PC-9 (cell line): ENCODE measurements around the gene SLC25A1. TPM values are rescaled to one million over a fixed set of nuclear protein-coding genes. Genes with fewer than 3 reads are reported as not detected.
A peak's percentile ranks its signal among the peaks of the same experiment; 100 is the strongest.

Experiments
- BruUV-seq: library from RNA; stranded (reverse); fragments of 400-500 nt; replicated peaks from 2 replicates; lab custom pipeline; 2021; lab: Mats Ljungman, UMichigan
- CTCF ChIA-PET: fragments of 300-600 bp; sonication (Branson Sonifier 250); formaldehyde crosslinking; loops from one replicate; lab custom pipeline; 2022; ENCODE audit warnings: antibody characterized with exemption; lab: Charles Lee
- POLR2A ChIA-PET: fragments of 300-600 bp; sonication (Branson Sonifier 250); formaldehyde crosslinking; loops from one replicate; lab custom pipeline; 2022; ENCODE audit warnings: antibody characterized with exemption; ENCODE audit not compliant: unreplicated experiment; lab: Charles Lee
- DNase-seq, 2 experiments: peaks; one replicate each; pipeline versions ENCODE4 v3.0.0 to v3.0.0-alpha.2; 2015 to 2022; ENCODE audit warnings: mixed read lengths in 1 of 2
- H2AFZ ChIP-seq: fragments of 200-600 bp; sonication (generic); 2 replicates; pipeline ENCODE4 v1.8.1; 2017; ENCODE audit warnings: antibody characterized with exemption
- H3F3A ChIP-seq: fragments of 200-600 bp; sonication (generic); 2 replicates; pipeline ENCODE4 v1.8.1; 2017; ENCODE audit warnings: antibody characterized with exemption, mild to moderate bottlenecking, low read depth; ENCODE audit not compliant: insufficient read depth
- H3K27ac ChIP-seq: fragments of 200-600 bp; sonication (generic); 2 replicates; pipeline ENCODE4 v1.6.1; 2016; ENCODE audit warnings: mixed run types
- H3K27me3 ChIP-seq: fragments of 200-600 bp; sonication (generic); 2 replicates; pipeline ENCODE4 v1.6.1; 2016; ENCODE audit warnings: low read depth, mixed run types; ENCODE audit not compliant: insufficient read depth
- H3K36me3 ChIP-seq: fragments of 200-600 bp; sonication (generic); 2 replicates; pipeline ENCODE4 v1.6.1; 2016; ENCODE audit warnings: low read depth, mixed run types
- H3K4me1 ChIP-seq: fragments of 200-600 bp; sonication (generic); replicated peaks from 2 replicates; pipeline ENCODE4 v1.6.1; 2016; ENCODE audit warnings: mixed run types; ENCODE audit not compliant: insufficient read depth
- H3K4me2 ChIP-seq: fragments of 200-600 bp; sonication (generic); 2 replicates; pipeline ENCODE4 v1.6.1; 2017; ENCODE audit warnings: mixed run types
- H3K4me3 ChIP-seq: fragments of 200-600 bp; sonication (generic); 2 replicates; pipeline ENCODE4 v1.6.1; 2016; ENCODE audit warnings: mixed run types
- H3K79me2 ChIP-seq: fragments of 200-600 bp; sonication (generic); 2 replicates; pipeline ENCODE4 v1.6.1; 2017; ENCODE audit warnings: low read depth, mixed run types
- H3K9me2 ChIP-seq: fragments of 200-600 bp; sonication (generic); 2 replicates; pipeline ENCODE4 v1.8.1; 2017; ENCODE audit warnings: mild to moderate bottlenecking; ENCODE audit not compliant: insufficient read depth
- H3K9me3 ChIP-seq: fragments of 200-600 bp; sonication (generic); 2 replicates; pipeline ENCODE4 v1.8.1; 2016; ENCODE audit warnings: low read depth; ENCODE audit not compliant: insufficient read depth
- H4K20me1 ChIP-seq: fragments of 200-600 bp; sonication (generic); 2 replicates; pipeline ENCODE4 v1.8.1; 2017; ENCODE audit not compliant: insufficient read depth
- EZH2 ChIP-seq: fragments of 200-600 bp; sonication (generic); IDR thresholded peaks from 2 replicates; pipeline ENCODE4 v1.8.0; 2017; ENCODE audit warnings: antibody characterized with exemption, low read depth
- intact Hi-C: fragments of 100-400 bp; cut with micrococcal nuclease; formaldehyde crosslinking; loops from one replicate; pipeline ENCODE4 v1.10.0; 2022; ENCODE audit not compliant: unreplicated experiment
- total RNA-seq: library from RNA; stranded (reverse); gene quantifications from 2 replicates; pipeline ENCODE4 v1.2.3, GENCODE V29; 2021
- TF ChIP-seq, protein P1 (sequence below): fragments of 200-600 bp; sonication (generic); conservative IDR thresholded peaks from 2 replicates; pipeline ENCODE4 v1.6.1; 2017; ENCODE audit warnings: mixed run types, antibody characterized with exemption, mild to moderate bottlenecking, moderate library complexity

SLC25A1 gene
- total RNA-seq, 1 experiment from 2014 or later, result 79.9 TPM

DNA sequence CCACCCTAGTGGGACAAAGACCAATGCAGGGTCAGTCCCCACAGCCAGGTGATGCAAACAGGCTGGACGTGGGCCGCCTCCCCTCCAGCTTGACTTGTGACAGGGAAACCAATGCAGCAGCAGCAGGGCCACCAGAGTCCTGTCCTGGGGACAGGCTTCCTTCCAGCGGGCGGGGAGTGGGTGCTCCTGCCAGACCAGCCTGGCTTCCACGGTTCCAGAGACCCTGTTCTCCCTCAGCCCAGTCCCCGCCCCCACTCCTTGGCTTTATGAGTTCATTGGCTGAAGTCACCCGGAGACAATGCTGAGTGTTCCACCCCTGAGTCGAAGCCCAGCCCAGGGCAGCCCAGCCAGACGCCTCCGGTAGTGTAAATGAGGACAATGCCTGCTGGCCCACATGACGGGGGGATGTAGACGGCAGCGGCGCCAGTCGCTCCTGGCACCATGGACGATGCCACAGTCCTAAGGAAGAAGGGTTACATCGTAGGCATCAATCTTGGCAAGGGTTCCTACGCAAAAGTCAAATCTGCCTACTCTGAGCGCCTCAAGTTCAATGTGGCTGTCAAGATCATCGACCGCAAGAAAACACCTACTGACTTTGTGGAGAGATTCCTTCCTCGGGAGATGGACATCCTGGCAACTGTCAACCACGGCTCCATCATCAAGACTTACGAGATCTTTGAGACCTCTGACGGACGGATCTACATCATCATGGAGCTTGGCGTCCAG lies 47.4 kb downstream of the SLC25A1 start, which contains the start of gene TSSK2:
TSS of gene TSSK2 (plus strand) at position 350 of the 726 bp plus-strand sequence. CDS start at position 442, 92 bp downstream.
- Histone ChIP-seq H3F3A (no peaks in the 10 kb centered on the region; the same call in 1 of the 2 replicates), H3K9me3 (no peaks in the 10 kb centered on the region), H3K79me2 (no peaks in the 10 kb centered on the region), H3K36me3 (no peaks in the 10 kb centered on the region), H3K4me2 (no peak within 1 kb of the TSS), H2AFZ (no peak within 1 kb of the TSS), H3K27me3 (no peaks in the 10 kb centered on the region), H3K4me3 (no peak within 1 kb of the TSS), H3K4me1 (no peaks in the 10 kb centered on the region), H3K27ac (no peak within 1 kb of the TSS), H4K20me1 (no peaks in the 10 kb centered on the region), H3K9me2 (no peaks in the 10 kb centered on the region)
- ChIA-PET CTCF (no interaction called here), POLR2A (interaction anchor here (0.6 kb wide), 1 partner anchor 1560 kb away, joined by 7 read pairs; no protein-coding TSS in a partner anchor)
- no peak for TF ChIP-seq EZH2
- TF ChIP-seq, protein P1, sequence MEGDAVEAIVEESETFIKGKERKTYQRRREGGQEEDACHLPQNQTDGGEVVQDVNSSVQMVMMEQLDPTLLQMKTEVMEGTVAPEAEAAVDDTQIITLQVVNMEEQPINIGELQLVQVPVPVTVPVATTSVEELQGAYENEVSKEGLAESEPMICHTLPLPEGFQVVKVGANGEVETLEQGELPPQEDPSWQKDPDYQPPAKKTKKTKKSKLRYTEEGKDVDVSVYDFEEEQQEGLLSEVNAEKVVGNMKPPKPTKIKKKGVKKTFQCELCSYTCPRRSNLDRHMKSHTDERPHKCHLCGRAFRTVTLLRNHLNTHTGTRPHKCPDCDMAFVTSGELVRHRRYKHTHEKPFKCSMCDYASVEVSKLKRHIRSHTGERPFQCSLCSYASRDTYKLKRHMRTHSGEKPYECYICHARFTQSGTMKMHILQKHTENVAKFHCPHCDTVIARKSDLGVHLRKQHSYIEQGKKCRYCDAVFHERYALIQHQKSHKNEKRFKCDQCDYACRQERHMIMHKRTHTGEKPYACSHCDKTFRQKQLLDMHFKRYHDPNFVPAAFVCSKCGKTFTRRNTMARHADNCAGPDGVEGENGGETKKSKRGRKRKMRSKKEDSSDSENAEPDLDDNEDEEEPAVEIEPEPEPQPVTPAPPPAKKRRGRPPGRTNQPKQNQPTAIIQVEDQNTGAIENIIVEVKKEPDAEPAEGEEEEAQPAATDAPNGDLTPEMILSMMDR, result no peak
- TSS peak; percentile 16 for BruUV-seq
- no peak for DNase-seq
- intact Hi-C loops, result no loop called here

DNA sequence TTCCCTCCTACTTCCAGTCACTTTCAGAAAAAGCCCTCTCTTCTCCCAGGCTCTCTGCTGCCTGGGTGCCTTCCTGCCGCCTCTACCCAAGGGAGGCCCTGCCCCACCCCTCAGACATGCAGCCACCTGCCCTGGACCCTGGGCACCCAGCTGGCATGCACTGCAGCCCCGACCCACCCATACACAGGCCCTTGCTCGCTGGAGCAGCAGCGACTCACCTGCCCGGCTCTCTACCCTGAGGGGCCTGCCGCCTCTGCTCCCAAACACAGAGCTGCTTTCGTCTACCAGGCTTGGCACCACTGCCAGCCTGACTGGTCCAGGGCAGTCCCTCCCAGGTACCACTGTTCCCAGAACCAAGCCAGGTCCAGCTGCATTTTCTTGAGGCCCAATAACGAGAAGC lies 48.7 kb downstream of the SLC25A1 start:
- Histone ChIP-seq H2AFZ (no peak overlapping the region), H3K4me1 (no peaks in the 10 kb centered on the region), H3K36me3 (no peaks in the 10 kb centered on the region), H3K4me3 (no peak overlapping the region), H3F3A (no peaks in the 10 kb centered on the region), H3K27me3 (no peaks in the 10 kb centered on the region), H4K20me1 (no peaks in the 10 kb centered on the region), H3K27ac (no peak overlapping the region), H3K4me2 (no peak overlapping the region), H3K79me2 (no peaks in the 10 kb centered on the region), H3K9me2 (no peaks in the 10 kb centered on the region), H3K9me3 (no peaks in the 10 kb centered on the region)
- CTCF ChIA-PET, result no interaction called here
- DNase-seq, result no peak
- no TSS peak for BruUV-seq
- POLR2A ChIA-PET, result no interaction called here
- TF ChIP-seq, protein P1, result no peak
- no peak for TF ChIP-seq EZH2
- intact Hi-C loops, result no loop called here

- Histone ChIP-seq H3K9me2 (no peaks in the 10 kb centered on the region), H3K79me2 (no peaks in the 10 kb centered on the region), H3K36me3 (no peaks in the 10 kb centered on the region), H3F3A (no peaks in the 10 kb centered on the region), H3K4me3 (no peak overlapping the region), H4K20me1 (no peaks in the 10 kb centered on the region), H2AFZ (no peak overlapping the region), H3K27ac (no peak overlapping the region), H3K9me3 (no peaks in the 10 kb centered on the region), H3K27me3 (no peaks in the 10 kb centered on the region), H3K4me1 (no peaks in the 10 kb centered on the region), H3K4me2 (no peak overlapping the region)
- no peak for TF ChIP-seq EZH2
- TF ChIP-seq, protein P1, result no peak
- POLR2A ChIA-PET, result interaction anchor here (0.6 kb wide), 1 partner anchor 1044 kb away, joined by 5 read pairs; no protein-coding TSS in a partner anchor
- intact Hi-C loops, result no loop called here
- CTCF ChIA-PET, result no interaction called here
- DNase-seq, result no peak
- BruUV-seq, result no TSS peak
Observed at GRCh38 chr22:19128946-19129727, 49.4 kb downstream of the SLC25A1 start.
